SK-N-SH (cell line): ENCODE measurements around the gene ZCCHC17.
A peak's percentile ranks its signal among the peaks of the same experiment; 100 is the strongest.

Experiments used
- POLR2AphosphoS5 ChIP-seq: IDR thresholded peaks from 2 replicates; pipeline ENCODE4 v1.6.1; 2012; ENCODE audit warnings: low read depth, low read length
- RCOR1 ChIP-seq: fragments of 150-350 bp; IDR thresholded peaks from 2 replicates; pipeline ENCODE4 v1.6.1; 2017; ENCODE audit warnings: antibody characterized with exemption, low read length
- RXRA ChIP-seq: IDR thresholded peaks from 2 replicates; pipeline ENCODE4 v1.4.0; 2012; ENCODE audit warnings: low read depth, mild to moderate bottlenecking, borderline replicate concordance
- TF ChIP-seq, protein P1 (sequence below): fragments of 200-600 bp; sonication (generic); IDR thresholded peaks from 2 replicates; pipeline ENCODE4 v1.6.1; 2017; ENCODE audit warnings: antibody characterized with exemption, mild to moderate bottlenecking, moderate library complexity

DNA sequence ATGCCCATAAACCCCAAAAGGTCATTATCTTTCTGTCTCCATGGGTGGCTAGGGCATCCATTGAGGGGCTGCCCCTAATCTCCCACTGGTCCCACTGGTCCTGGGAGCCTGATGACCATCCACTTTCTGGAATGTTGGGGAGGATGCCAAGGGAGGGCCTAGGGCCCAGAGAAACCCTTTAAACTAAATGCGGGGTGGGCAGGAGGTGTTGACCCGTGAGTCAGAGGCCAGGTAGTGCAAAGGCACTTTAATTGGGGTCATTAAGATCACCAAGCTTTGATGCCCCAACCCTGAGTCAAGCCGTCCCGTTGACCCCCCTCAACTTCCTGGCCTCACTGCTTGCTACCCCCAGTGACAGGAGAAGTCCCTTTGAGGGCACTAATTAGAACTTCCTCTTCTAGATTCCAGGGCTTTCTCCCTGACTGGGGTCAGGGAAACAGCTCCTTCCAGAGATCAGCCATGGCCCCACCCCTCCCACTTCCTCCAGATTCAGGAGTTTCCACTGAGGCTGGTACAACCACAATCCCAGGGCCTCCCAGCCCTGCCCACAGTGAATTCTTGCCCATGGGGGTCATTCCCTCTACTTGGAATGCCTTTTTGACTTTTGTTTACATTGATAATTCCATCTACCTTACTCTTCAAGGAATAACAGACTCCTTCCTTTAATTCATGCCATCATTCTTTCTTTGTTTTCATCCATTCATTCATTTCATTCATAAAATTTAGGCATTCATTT, 100.7 kb downstream of the ZCCHC17 start:
- TF ChIP-seq, protein P1, sequence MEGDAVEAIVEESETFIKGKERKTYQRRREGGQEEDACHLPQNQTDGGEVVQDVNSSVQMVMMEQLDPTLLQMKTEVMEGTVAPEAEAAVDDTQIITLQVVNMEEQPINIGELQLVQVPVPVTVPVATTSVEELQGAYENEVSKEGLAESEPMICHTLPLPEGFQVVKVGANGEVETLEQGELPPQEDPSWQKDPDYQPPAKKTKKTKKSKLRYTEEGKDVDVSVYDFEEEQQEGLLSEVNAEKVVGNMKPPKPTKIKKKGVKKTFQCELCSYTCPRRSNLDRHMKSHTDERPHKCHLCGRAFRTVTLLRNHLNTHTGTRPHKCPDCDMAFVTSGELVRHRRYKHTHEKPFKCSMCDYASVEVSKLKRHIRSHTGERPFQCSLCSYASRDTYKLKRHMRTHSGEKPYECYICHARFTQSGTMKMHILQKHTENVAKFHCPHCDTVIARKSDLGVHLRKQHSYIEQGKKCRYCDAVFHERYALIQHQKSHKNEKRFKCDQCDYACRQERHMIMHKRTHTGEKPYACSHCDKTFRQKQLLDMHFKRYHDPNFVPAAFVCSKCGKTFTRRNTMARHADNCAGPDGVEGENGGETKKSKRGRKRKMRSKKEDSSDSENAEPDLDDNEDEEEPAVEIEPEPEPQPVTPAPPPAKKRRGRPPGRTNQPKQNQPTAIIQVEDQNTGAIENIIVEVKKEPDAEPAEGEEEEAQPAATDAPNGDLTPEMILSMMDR = no peak
- TF ChIP-seq POLR2AphosphoS5 (no peak), RCOR1 (no peak), RXRA (peak; percentile 46; the same call in 1 of the 2 replicates)
